ENCODE data around the gene CAMTA1. TPM values are rescaled to one million over a fixed set of nuclear protein-coding genes. Genes with fewer than 3 reads are reported as not detected.

CAMTA1 gene
- total RNA-seq, 1 experiment from 2014 or later = 85.2 TPM

DNA sequence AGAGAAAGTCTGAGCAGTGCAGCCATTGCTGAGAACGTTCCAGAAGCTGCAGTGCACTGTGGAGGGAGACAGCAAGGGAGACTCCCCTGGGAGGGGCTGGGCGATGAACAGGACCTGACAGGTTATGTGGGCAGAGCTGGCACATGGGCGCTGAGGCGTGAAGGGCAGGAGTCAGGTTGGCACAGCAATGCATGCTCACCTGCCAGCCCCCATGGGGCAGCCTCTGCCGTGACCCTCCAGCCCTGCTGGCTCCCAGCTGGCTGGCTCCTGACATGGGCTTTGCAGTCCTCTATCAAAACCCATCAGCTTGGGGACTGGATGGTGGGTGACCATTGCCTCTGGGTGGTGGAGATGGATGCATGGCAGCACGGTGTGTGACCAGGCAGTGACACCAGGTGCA lies 300.3 kb downstream of the CAMTA1 start:
- H3K4me1 ChIP-seq (ENCODE audit: insufficient read depth, low read length, poor library complexity, severe bottlenecking) = no peaks in the 10 kb centered on the region
- BruUV-seq (replicated peaks) = no TSS peak
- H3K27me3 ChIP-seq (replicated peaks; ENCODE audit: insufficient read depth, low read depth, low read length, poor library complexity) = peaks cover 39% of the 10 kb centered on the region
- DNase-seq (ENCODE audit: low spot score) = no peak
- intact Hi-C loops (cut with micrococcal nuclease; ENCODE audit: unreplicated experiment) = no loop called here
- H3K36me3 ChIP-seq (ENCODE audit: insufficient read depth, low read length, poor library complexity, severe bottlenecking) = no peaks in the 10 kb centered on the region
- CTCF ChIA-PET = no interaction called here
- no peaks in the 10 kb centered on the region for H3K9me3 ChIP-seq (ENCODE audit: low read depth, low read length, poor library complexity, severe bottlenecking)
- no peak for TF ChIP-seq EZH2 (IDR thresholded peaks at IDR 0.05; ENCODE audit: borderline replicate concordance, low read depth, low read length, poor library complexity, severe bottlenecking)
- TF ChIP-seq, protein P1, sequence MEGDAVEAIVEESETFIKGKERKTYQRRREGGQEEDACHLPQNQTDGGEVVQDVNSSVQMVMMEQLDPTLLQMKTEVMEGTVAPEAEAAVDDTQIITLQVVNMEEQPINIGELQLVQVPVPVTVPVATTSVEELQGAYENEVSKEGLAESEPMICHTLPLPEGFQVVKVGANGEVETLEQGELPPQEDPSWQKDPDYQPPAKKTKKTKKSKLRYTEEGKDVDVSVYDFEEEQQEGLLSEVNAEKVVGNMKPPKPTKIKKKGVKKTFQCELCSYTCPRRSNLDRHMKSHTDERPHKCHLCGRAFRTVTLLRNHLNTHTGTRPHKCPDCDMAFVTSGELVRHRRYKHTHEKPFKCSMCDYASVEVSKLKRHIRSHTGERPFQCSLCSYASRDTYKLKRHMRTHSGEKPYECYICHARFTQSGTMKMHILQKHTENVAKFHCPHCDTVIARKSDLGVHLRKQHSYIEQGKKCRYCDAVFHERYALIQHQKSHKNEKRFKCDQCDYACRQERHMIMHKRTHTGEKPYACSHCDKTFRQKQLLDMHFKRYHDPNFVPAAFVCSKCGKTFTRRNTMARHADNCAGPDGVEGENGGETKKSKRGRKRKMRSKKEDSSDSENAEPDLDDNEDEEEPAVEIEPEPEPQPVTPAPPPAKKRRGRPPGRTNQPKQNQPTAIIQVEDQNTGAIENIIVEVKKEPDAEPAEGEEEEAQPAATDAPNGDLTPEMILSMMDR (conservative IDR thresholded peaks at IDR 0.05; ENCODE audit: low read depth, low read length) = no peak
- H3K4me3 ChIP-seq (ENCODE audit: low read depth, low read length, poor library complexity, severe bottlenecking) = no peak overlapping the region
- POLR2A ChIA-PET (ENCODE audit: low non-redundant PET) = no interaction called here
- H3K27ac ChIP-seq (ENCODE audit: low read depth, low read length, poor library complexity, severe bottlenecking) = no peak overlapping the region

DNA sequence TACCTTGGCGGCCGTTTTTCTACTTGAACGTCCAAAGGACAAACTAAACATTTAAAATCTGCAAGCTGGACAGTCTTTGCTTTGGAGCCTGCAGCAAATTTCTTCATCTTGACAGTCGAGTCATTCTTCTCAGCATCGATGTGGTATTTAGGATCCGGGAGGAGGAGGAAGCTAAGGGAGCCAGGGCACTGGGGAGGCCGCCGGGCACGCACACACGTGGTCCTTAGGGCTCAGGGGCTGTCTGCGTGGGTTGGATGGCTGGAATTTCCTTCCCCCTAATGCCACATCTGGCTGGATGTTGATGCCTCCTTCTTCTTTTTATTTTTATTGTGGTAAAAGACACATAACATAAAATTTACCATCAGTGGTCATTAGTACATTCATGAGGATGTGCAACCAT lies 300.9 kb downstream of the CAMTA1 start:
- Histone ChIP-seq H3K4me3 (ENCODE audit: low read depth, low read length, poor library complexity, severe bottlenecking) (no peak overlapping the region), H3K36me3 (ENCODE audit: insufficient read depth, low read length, poor library complexity, severe bottlenecking) (no peaks in the 10 kb centered on the region), H3K27ac (ENCODE audit: low read depth, low read length, poor library complexity, severe bottlenecking) (no peak overlapping the region), H3K9me3 (ENCODE audit: low read depth, low read length, poor library complexity, severe bottlenecking) (no peaks in the 10 kb centered on the region), H3K4me1 (ENCODE audit: insufficient read depth, low read length, poor library complexity, severe bottlenecking) (no peaks in the 10 kb centered on the region), H3K27me3 (replicated peaks; ENCODE audit: insufficient read depth, low read depth, low read length, poor library complexity) (peaks cover 45% of the 10 kb centered on the region)
- no peak for DNase-seq (ENCODE audit: low spot score)
- TF ChIP-seq, protein P1 (conservative IDR thresholded peaks at IDR 0.05; ENCODE audit: low read depth, low read length) = no peak
- TF ChIP-seq EZH2 (IDR thresholded peaks at IDR 0.05; ENCODE audit: borderline replicate concordance, low read depth, low read length, poor library complexity, severe bottlenecking) = no peak
- BruUV-seq (replicated peaks) = no TSS peak
- POLR2A ChIA-PET (ENCODE audit: low non-redundant PET) = no interaction called here
- CTCF ChIA-PET = no interaction called here
- intact Hi-C loops (cut with micrococcal nuclease; ENCODE audit: unreplicated experiment) = no loop called here

DNA sequence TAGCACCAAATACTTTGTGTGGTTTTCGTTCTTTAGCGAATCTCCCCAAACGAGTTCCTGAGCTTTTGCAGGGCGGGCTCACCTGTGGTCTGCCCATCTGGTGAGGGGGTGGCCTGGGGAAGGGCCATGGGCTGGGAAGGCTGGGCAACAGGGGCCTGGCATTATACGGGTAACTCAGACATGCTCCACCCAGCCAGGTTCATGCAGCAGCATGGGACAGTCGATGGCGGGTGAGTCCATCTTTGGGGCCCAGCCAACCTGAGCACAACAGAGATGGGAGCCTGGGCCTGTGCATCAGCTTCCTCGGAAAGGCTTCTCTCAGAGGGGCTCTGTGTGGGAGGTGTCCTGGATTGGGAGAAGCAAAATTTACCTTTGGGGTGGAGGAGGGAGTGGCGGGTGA lies 302.6 kb downstream of the CAMTA1 start:
- TF ChIP-seq, protein P1 (conservative IDR thresholded peaks at IDR 0.05; ENCODE audit: low read depth, low read length) = no peak
- TF ChIP-seq EZH2 (IDR thresholded peaks at IDR 0.05; ENCODE audit: borderline replicate concordance, low read depth, low read length, poor library complexity, severe bottlenecking) = no peak
- no peaks in the 10 kb centered on the region for H3K9me3 ChIP-seq (ENCODE audit: low read depth, low read length, poor library complexity, severe bottlenecking)
- DNase-seq (ENCODE audit: low spot score) = no peak
- H3K36me3 ChIP-seq (ENCODE audit: insufficient read depth, low read length, poor library complexity, severe bottlenecking) = no peaks in the 10 kb centered on the region
- intact Hi-C loops (cut with micrococcal nuclease; ENCODE audit: unreplicated experiment) = no loop called here
- no TSS peak for BruUV-seq (replicated peaks)
- CTCF ChIA-PET = interaction anchor here (0.5 kb wide), 1 partner anchor 41 kb away, joined by 5 read pairs; no protein-coding TSS in a partner anchor
- no peak overlapping the region for H3K4me3 ChIP-seq (ENCODE audit: low read depth, low read length, poor library complexity, severe bottlenecking)
- H3K27ac ChIP-seq (ENCODE audit: low read depth, low read length, poor library complexity, severe bottlenecking) = no peak overlapping the region
- POLR2A ChIA-PET (ENCODE audit: low non-redundant PET) = no interaction called here
- peaks cover 59% of the 10 kb centered on the region for H3K27me3 ChIP-seq (replicated peaks; ENCODE audit: insufficient read depth, low read depth, low read length, poor library complexity)
- no peaks in the 10 kb centered on the region for H3K4me1 ChIP-seq (ENCODE audit: insufficient read depth, low read length, poor library complexity, severe bottlenecking)

Measured in A673 (cell line).